ENCODE results near the gene PYROXD2. TPM values are rescaled to one million over a fixed set of nuclear protein-coding genes. Genes with fewer than 3 reads are reported as not detected.

The PYROXD2 gene
- total RNA-seq, 2 donors from 2014 or later, result 5.9 to 9.4 TPM

- no peaks in the 10 kb centered on the region for H3K9me3 ChIP-seq
- intact Hi-C loops (cut with DNase I), result no loop called here
- H3K4me3 ChIP-seq, result no peak overlapping the region
- no peaks in the 10 kb centered on the region for H3K36me3 ChIP-seq
- no peak for TF ChIP-seq CTCF (IDR thresholded peaks at IDR 0.05)
- no peak overlapping the region for H3K9ac ChIP-seq (ENCODE audit: low read depth in 2 of 2, low read length in 2 of 2)
- H3K27me3 ChIP-seq, result no peaks in the 10 kb centered on the region
- DNase-seq, result no peak
- no peaks in the 10 kb centered on the region for H3K4me1 ChIP-seq
- no peak overlapping the region for H3K27ac ChIP-seq
These were observed 43.9 kb downstream of the PYROXD2 start for GRCh38 chr10:98370831-98371820.

DNA sequence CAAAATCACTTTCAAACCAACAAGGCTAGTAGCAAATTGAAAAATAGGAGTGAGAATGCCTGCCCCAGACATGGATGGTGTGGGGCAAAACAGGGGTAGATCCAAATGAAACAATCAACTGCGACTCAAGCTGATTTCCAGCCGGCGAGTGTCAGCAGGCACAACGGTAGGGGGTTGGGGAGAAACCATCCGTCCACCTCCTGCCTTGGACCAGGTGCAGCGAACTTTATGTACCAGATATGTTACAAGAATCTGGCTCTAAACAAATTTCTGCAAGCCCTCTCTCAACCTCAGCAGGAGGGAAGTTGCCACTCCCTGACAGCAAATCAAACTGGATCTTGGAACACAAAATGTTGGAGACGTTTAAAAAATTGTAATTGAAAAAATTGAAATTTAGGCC is 45.2 kb downstream of the PYROXD2 start:
- Histone ChIP-seq H3K27ac (no peak overlapping the region), H3K9me3 (no peaks in the 10 kb centered on the region), H3K4me3 (no peak overlapping the region), H3K4me1 (no peaks in the 10 kb centered on the region), H3K36me3 (no peaks in the 10 kb centered on the region), H3K27me3 (no peaks in the 10 kb centered on the region), H3K9ac (ENCODE audit: low read depth in 2 of 2, low read length in 2 of 2) (no peak overlapping the region)
- no peak for DNase-seq
- no peak for TF ChIP-seq CTCF (IDR thresholded peaks at IDR 0.05)
- intact Hi-C loops (cut with DNase I), result no loop called here

DNA sequence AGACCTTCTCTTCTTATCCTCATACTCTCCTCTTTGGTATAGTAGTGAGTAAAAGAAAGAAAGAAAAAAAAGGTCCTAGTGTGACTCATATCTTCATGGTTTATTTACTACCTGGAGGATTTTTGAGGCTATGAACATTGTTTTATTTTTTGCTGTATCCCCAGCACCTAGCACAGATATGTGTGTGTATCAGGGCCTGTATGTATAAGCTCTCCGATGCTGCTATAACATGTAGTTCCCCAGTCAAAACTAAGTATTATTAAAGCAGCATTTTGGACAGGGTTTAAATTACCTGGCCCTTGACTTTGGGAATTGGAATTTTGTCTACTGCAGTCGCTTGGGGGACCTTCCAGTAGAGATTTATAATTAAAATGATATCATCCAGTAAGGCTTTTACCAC is 46.3 kb downstream of the PYROXD2 start:
- no peak for DNase-seq
- Histone ChIP-seq H3K4me3 (no peak overlapping the region), H3K4me1 (no peaks in the 10 kb centered on the region), H3K27ac (no peak overlapping the region), H3K9me3 (no peaks in the 10 kb centered on the region), H3K27me3 (no peaks in the 10 kb centered on the region), H3K9ac (ENCODE audit: low read depth in 2 of 2, low read length in 2 of 2) (no peak overlapping the region), H3K36me3 (no peaks in the 10 kb centered on the region)
- no peak for TF ChIP-seq CTCF (IDR thresholded peaks at IDR 0.05)
- intact Hi-C loops (cut with DNase I), result no loop called here

- no peaks in the 10 kb centered on the region for H3K27me3 ChIP-seq
- no peak for DNase-seq
- H3K9me3 ChIP-seq, result no peaks in the 10 kb centered on the region
- no peak overlapping the region for H3K9ac ChIP-seq (ENCODE audit: low read depth in 2 of 2, low read length in 2 of 2)
- no peaks in the 10 kb centered on the region for H3K36me3 ChIP-seq
- TF ChIP-seq CTCF (IDR thresholded peaks at IDR 0.05), result no peak
- H3K27ac ChIP-seq, result no peak overlapping the region
- H3K4me1 ChIP-seq, result no peaks in the 10 kb centered on the region
- H3K4me3 ChIP-seq, result no peak overlapping the region
- intact Hi-C loops (cut with DNase I), result no loop called here
These were observed 47.2 kb downstream of the PYROXD2 start for GRCh38 chr10:98367604-98368451.

DNA sequence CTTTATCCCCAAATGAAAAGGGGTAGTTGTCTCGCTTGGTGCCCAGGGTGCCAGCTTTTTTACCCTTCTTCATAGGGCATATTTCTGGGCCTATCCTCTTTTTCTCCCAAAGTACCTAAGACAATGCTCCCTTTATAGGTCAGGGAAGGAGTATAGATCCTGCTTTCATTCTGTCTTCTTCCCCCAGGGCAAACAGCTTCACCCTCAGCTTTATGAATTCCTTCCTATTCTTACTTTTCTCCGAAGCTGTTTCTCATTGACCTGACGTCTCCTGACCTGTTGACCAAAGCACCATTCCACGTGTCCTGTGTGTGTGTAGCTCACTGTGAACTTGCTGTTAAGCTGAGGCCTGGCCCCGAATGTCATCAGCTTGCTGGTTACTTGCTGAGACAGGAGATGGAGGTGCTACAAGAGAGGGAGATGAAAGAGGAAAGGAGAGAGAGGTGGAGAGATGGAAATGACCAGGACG is 48.9 kb downstream of the PYROXD2 start:
- no peaks in the 10 kb centered on the region for H3K4me1 ChIP-seq
- no peaks in the 10 kb centered on the region for H3K9me3 ChIP-seq
- H3K27me3 ChIP-seq, result no peaks in the 10 kb centered on the region
- H3K36me3 ChIP-seq, result no peaks in the 10 kb centered on the region
- H3K4me3 ChIP-seq, result no peak overlapping the region
- DNase-seq, result no peak
- TF ChIP-seq CTCF (IDR thresholded peaks at IDR 0.05), result no peak
- intact Hi-C loops (cut with DNase I), result no loop called here
- H3K27ac ChIP-seq, result no peak overlapping the region
- H3K9ac ChIP-seq (ENCODE audit: low read depth in 2 of 2, low read length in 2 of 2), result no peak overlapping the region

All from colonic mucosa (tissue), 4 donors.